Lung (tissue), 12 donors: ENCODE measurements around the gene ACY1. TPM values are rescaled to one million over a fixed set of nuclear protein-coding genes. Genes with fewer than 3 reads are reported as not detected.

Source experiments
- ATAC-seq: fragments of 200-7000 bp; cut with Tn5 transposase; one replicate; pipeline ENCODE4 v1.9.1; 2020; ENCODE audit warnings: moderate number of reproducible peaks; ENCODE audit not compliant: insufficient read depth, low FRiP score
- DNase-seq, 3 donors: peaks; one replicate each; pipeline ENCODE4 v3.0.0-alpha.2; 2013 to 2017
- H3K27ac ChIP-seq, 2 donors: one replicate each; pipeline ENCODE4 v1.5.1; 2013; ENCODE audit warnings: mild to moderate bottlenecking in 2 of 2, moderate library complexity in 2 of 2, control low read depth in 1 of 2, inconsistent platforms in 1 of 2, low read depth in 1 of 2, low read length in 1 of 2
- H3K27me3 ChIP-seq, 3 donors: one replicate each; pipeline ENCODE4 v1.5.1; 2013; ENCODE audit warnings: low read length in 2 of 3; ENCODE audit not compliant: control insufficient read depth in 3 of 3, insufficient read depth in 3 of 3
- H3K36me3 ChIP-seq, 4 donors: one replicate each; pipeline ENCODE4 v1.5.1; 2013; ENCODE audit warnings: low read length in 4 of 4, mild to moderate bottlenecking in 1 of 4, moderate library complexity in 1 of 4; ENCODE audit not compliant: control insufficient read depth in 4 of 4, insufficient read depth in 4 of 4
- H3K4me1 ChIP-seq, 5 donors: one replicate each; pipeline ENCODE4 v1.5.1; 2013; ENCODE audit warnings: low read length in 5 of 5, mild to moderate bottlenecking in 2 of 5, moderate library complexity in 1 of 5; ENCODE audit not compliant: control insufficient read depth in 5 of 5, insufficient read depth in 5 of 5
- H3K4me3 ChIP-seq: one replicate; pipeline ENCODE4 v1.5.1; 2013; ENCODE audit warnings: mild to moderate bottlenecking, control low read depth, moderate library complexity
- H3K9ac ChIP-seq, 2 donors: one replicate each; pipeline ENCODE4 v1.5.1; 2013; ENCODE audit warnings: low read length in 2 of 2, control low read depth in 1 of 2; ENCODE audit not compliant: insufficient read depth in 1 of 2
- H3K9me3 ChIP-seq, 4 donors: one replicate each; pipeline ENCODE4 v1.5.1; 2013; ENCODE audit warnings: low read length in 3 of 4, mild to moderate bottlenecking in 1 of 4, moderate library complexity in 1 of 4; ENCODE audit not compliant: control insufficient read depth in 4 of 4, insufficient read depth in 3 of 4
- CTCF ChIP-seq: IDR thresholded peaks from 2 replicates; pipeline ENCODE4 v1.5.1; 2012; ENCODE audit warnings: mild to moderate bottlenecking; ENCODE audit errors: control extremely low read depth, extremely low read depth
- WGBS, 2 donors: extraction: QIAGEN DNeasy Blood & Tissue Kit; methylation state at CpG; one replicate each; pipeline ENCODE4 v1.1.7; 2013; 5-methylcytosine and 5-hydroxymethylcytosine counted together
- polyA plus RNA-seq, 2 donors: library from polyadenylated mRNA; stranded (reverse); fragments of 200-250 nt; gene quantifications; one replicate each; pipeline ENCODE4 v1.2.1, GENCODE V29; 2013
- total RNA-seq, 2 donors: library from RNA; depleted of rRNA in 1 of 2; stranded (reverse); fragments of >200 nt in 1 of 2; gene quantifications; one replicate each; pipeline ENCODE4 v1.2.1, GENCODE V29; 2014 to 2021
- donor health status: control.
- donor health status: control.
- donor health status: Bipolar disorder and iron deficiency.
- donor health status: healthy.
- donor health status: DM: yes; HTN: yes; CAD: no.

ACY1 gene
- total and polyA plus RNA-seq, 4 donors = 19.6 to 52.6 (median 39.0) TPM

- Histone ChIP-seq H3K9ac (no peak overlapping the region), H3K27ac (peak overlapping the region in 1 of 2 donors; percentile 16), H3K4me1 (peaks cover 0 to 23% (median 0%) of the 10 kb centered on the region in 5 donors), H3K27me3 (no peaks in the 10 kb centered on the region), H3K36me3 (no peaks in the 10 kb centered on the region), H3K9me3 (no peaks in the 10 kb centered on the region), H3K4me3 (no peak overlapping the region)
- WGBS, 2 donors = 84 to 93% methylated on average over 6 of the region's 6 CpGs
- ATAC-seq = no peak
- TF ChIP-seq CTCF = no peak
- no peak for DNase-seq
Observed at GRCh38 chr3:52013802-52014598, 30.7 kb downstream of the ACY1 start.

GRCh38 chr3:52014613-52015012 lies 31.3 kb downstream of the ACY1 start:
- H3K27ac ChIP-seq = no peak overlapping the region
- ATAC-seq (no peak), DNase-seq (no peak)
- 76 to 82% methylated on average over 8 of the region's 8 CpGs for WGBS, 2 donors
- TF ChIP-seq CTCF = no peak
- H3K9ac ChIP-seq = no peak overlapping the region
- peaks cover 0 to 23% (median 0%) of the 10 kb centered on the region in 5 donors for H3K4me1 ChIP-seq
- no peaks in the 10 kb centered on the region for H3K9me3 ChIP-seq
- no peaks in the 10 kb centered on the region for H3K36me3 ChIP-seq
- no peak overlapping the region for H3K4me3 ChIP-seq
- H3K27me3 ChIP-seq = no peaks in the 10 kb centered on the region

- H3K4me1 ChIP-seq = peaks cover 0 to 27% (median 5%) of the 10 kb centered on the region in 5 donors
- TF ChIP-seq CTCF = no peak
- no peak overlapping the region for H3K27ac ChIP-seq
- no peak overlapping the region for H3K4me3 ChIP-seq
- no peak overlapping the region for H3K9ac ChIP-seq
- no peaks in the 10 kb centered on the region for H3K36me3 ChIP-seq
- H3K9me3 ChIP-seq = no peaks in the 10 kb centered on the region
- ATAC-seq (no peak), DNase-seq (no peak)
- 83% methylated on average over 13 of the region's 13 CpGs for WGBS, 2 donors
- no peaks in the 10 kb centered on the region for H3K27me3 ChIP-seq
Observed at GRCh38 chr3:52015438-52016228, 32.3 kb downstream of the ACY1 start.
